Type B pancreatic cell (in vitro differentiated cells): Measurements from ENCODE around the gene DMD. TPM values are rescaled to one million over a fixed set of nuclear protein-coding genes. Genes with fewer than 3 reads are reported as not detected.

Experiments used
- DNase-seq: peaks from one replicate; pipeline ENCODE4 v3.0.0; 2021; ENCODE audit warnings: mixed read lengths; ENCODE audit not compliant: unreplicated experiment; ENCODE audit errors: extremely low spot score
- H3K27ac Mint-ChIP-seq: 2 replicates; pipeline ENCODE4 v1.8.0; 2021; ENCODE audit warnings: mild to moderate bottlenecking, mixed read lengths
- H3K27me3 Mint-ChIP-seq: 2 replicates; pipeline ENCODE4 v1.8.0; 2021; ENCODE audit warnings: mixed read lengths
- H3K36me3 Mint-ChIP-seq: 2 replicates; pipeline ENCODE4 v1.8.0; 2021; ENCODE audit warnings: mixed read lengths
- H3K4me1 Mint-ChIP-seq: one replicate; pipeline ENCODE4 v1.8.0; 2021; ENCODE audit warnings: mixed read lengths; ENCODE audit not compliant: unreplicated experiment
- H3K4me3 Mint-ChIP-seq: 2 replicates; pipeline ENCODE4 v1.8.0; 2021; ENCODE audit warnings: mild to moderate bottlenecking, mixed read lengths
- H3K9me3 Mint-ChIP-seq: 2 replicates; pipeline ENCODE4 v1.8.0; 2021; ENCODE audit warnings: mixed read lengths
- CTCF ChIP-seq: fragments of 200-600 bp; sonication (generic); conservative IDR thresholded peaks from 2 replicates; pipeline ENCODE4 v1.5.0; 2021; ENCODE audit warnings: antibody characterized with exemption, mild to moderate bottlenecking
- total RNA-seq: library from RNA; stranded (reverse); gene quantifications from 2 replicates; pipeline ENCODE4 v1.2.1, GENCODE V29; 2021; ENCODE audit warnings: low replicate concordance

The DMD gene
- total RNA-seq, 1 donor from 2014 or later = 57.1 TPM

DNA sequence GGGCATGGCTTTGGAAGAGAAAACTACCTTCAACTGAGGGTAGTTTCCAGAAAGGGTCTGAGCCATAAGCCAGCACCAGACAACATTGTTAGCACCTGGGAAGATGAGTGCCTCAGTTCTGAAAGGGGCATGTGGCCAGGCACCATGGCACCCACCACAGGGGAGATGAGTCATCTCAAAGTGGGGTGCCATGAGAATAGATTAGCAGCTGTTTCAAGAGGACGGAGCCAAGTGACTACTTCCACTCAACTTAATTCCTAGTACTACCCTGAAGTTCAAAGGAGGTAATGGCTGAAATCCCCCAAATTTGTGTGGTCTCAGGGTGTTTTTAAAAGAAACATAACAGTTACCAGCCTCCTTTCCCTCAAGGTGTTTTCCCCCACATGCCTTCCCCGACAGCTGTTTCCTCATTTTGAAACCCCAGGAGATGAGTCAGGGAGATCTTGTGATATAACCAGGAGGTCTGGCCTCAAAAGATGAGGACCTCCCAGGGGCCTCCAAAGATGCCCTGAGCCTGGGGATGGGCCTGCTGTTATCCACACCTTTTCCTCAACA, 2111.7 kb downstream of the DMD start:
- peaks cover 5% of the 10 kb centered on the region for H3K9me3 Mint-ChIP-seq
- no peak overlapping the region for H3K27ac Mint-ChIP-seq
- H3K4me3 Mint-ChIP-seq = no peak overlapping the region
- no peaks in the 10 kb centered on the region for H3K4me1 Mint-ChIP-seq
- no peak for DNase-seq
- TF ChIP-seq CTCF = no peak
- H3K27me3 Mint-ChIP-seq = peaks cover 3% of the 10 kb centered on the region
- H3K36me3 Mint-ChIP-seq = no peaks in the 10 kb centered on the region

GRCh38 chrX:31098079-31098478, 2113.3 kb downstream of the DMD start:
- H3K4me1 Mint-ChIP-seq = no peaks in the 10 kb centered on the region
- DNase-seq = no peak
- H3K36me3 Mint-ChIP-seq = no peaks in the 10 kb centered on the region
- TF ChIP-seq CTCF = no peak
- no peak overlapping the region for H3K27ac Mint-ChIP-seq
- H3K27me3 Mint-ChIP-seq = peaks cover 3% of the 10 kb centered on the region
- peaks cover 5% of the 10 kb centered on the region for H3K9me3 Mint-ChIP-seq
- no peak overlapping the region for H3K4me3 Mint-ChIP-seq

DNA sequence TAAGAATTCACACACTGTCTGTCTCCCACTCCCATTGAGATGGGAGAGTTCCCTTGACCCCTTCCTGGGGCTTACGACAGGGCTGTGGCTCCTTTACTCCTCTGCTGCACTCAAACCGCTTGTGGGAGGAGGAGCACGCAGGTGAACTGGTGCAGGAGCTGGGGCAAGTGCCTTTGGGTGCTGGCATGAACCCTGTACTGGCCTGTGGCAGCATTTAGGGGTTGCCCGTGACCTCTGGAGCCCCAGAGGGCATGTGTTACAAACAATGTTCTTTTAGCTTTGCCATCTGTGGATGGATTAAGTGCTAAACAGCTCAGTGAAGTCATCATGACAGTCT, 2117.7 kb downstream of the DMD start:
- Mint-ChIP-seq H3K9me3 (peaks cover 5% of the 10 kb centered on the region), H3K27me3 (peaks cover 6% of the 10 kb centered on the region), H3K4me1 (no peaks in the 10 kb centered on the region), H3K27ac (no peak overlapping the region), H3K4me3 (no peak overlapping the region), H3K36me3 (no peaks in the 10 kb centered on the region)
- no peak for DNase-seq
- no peak for TF ChIP-seq CTCF

DNA sequence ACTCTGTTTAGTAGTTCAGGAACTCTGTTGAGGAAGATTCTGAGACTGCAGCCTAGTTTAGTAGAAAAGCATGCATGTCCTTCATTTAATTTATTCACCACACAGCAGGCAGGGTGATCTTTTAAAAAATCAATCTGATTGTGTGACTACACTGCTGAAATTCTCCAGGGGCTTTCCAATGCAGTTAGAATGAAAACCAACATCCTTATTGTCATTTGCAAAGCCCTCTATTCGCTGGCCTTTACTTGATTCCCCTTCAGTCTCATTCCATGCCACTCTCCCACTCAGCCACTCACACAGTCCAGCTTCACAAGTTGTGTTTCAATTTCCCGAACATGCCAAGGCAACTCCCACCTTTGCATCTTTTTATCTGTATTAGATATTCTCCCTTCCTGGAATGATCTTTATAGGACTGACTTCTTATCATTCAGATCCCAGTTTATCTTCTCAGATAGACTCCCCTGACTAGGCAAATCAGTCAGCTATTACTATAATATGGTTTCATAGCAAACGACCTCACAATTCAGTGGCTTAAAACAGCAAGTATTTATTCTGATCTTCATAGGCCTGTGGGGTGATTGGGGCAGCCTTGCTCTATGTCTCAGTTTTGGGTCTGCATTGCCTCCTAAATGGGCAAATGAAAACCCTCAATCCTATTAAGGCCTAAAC, 2118.2 kb downstream of the DMD start:
- no peak for DNase-seq
- no peak for TF ChIP-seq CTCF
- no peak overlapping the region for H3K4me3 Mint-ChIP-seq
- peaks cover 6% of the 10 kb centered on the region for H3K27me3 Mint-ChIP-seq
- H3K4me1 Mint-ChIP-seq = no peaks in the 10 kb centered on the region
- no peak overlapping the region for H3K27ac Mint-ChIP-seq
- H3K9me3 Mint-ChIP-seq = peaks cover 5% of the 10 kb centered on the region
- H3K36me3 Mint-ChIP-seq = no peaks in the 10 kb centered on the region

- H3K4me3 Mint-ChIP-seq = no peak overlapping the region
- no peak for TF ChIP-seq CTCF
- H3K9me3 Mint-ChIP-seq = peaks cover 5% of the 10 kb centered on the region
- H3K27ac Mint-ChIP-seq = no peak overlapping the region
- no peaks in the 10 kb centered on the region for H3K36me3 Mint-ChIP-seq
- no peak for DNase-seq
- no peaks in the 10 kb centered on the region for H3K4me1 Mint-ChIP-seq
- peaks cover 6% of the 10 kb centered on the region for H3K27me3 Mint-ChIP-seq
These were observed 2118.9 kb downstream of the DMD start for GRCh38 chrX:31092476-31092875.
